ENCODE data around the gene LRRC55. TPM values are rescaled to one million over a fixed set of nuclear protein-coding genes. Genes with fewer than 3 reads are reported as not detected.

The LRRC55 gene
- polyA plus RNA-seq, 1 experiment, result not detected

DNA sequence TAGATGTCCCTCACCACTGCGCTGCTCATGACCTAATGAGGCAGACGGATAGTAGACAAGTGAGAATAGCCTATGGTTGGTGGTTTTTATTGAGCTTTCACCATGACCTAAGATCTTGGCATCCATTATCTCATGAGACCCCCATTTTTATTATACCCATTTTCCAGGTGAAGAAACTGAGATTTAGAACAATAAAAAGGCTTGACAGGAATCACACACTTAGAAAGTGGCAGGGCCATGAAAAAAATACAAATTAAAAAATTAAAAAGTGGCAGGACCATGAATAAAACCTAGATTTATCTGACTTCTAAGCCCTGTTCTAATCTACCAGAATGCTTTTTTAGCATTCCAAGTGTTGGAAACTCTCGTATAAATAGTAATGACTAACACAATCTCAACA lies 1.1 kb downstream of the LRRC55 start:
- Histone ChIP-seq H3K4me3 (ENCODE audit: low read depth, low read length) (no peak overlapping the region), H3K36me3 (ENCODE audit: control insufficient read depth, insufficient read depth, low read length) (no peaks in the 10 kb centered on the region), H3K27me3 (ENCODE audit: control insufficient read depth, insufficient read depth, low read length) (peaks cover 6% of the 10 kb centered on the region; the same call in 1 of the 2 replicates)
- ChIA-PET CTCF (interaction anchor here (0.6 to 1.6 kb wide), 2 partner anchors 66 to 342 kb away, joined by 3 to 10 read pairs; no protein-coding TSS in a partner anchor), POLR2A (no interaction called here)
- no peak for DNase-seq (ENCODE audit: low read depth)
- TF ChIP-seq, protein P1, sequence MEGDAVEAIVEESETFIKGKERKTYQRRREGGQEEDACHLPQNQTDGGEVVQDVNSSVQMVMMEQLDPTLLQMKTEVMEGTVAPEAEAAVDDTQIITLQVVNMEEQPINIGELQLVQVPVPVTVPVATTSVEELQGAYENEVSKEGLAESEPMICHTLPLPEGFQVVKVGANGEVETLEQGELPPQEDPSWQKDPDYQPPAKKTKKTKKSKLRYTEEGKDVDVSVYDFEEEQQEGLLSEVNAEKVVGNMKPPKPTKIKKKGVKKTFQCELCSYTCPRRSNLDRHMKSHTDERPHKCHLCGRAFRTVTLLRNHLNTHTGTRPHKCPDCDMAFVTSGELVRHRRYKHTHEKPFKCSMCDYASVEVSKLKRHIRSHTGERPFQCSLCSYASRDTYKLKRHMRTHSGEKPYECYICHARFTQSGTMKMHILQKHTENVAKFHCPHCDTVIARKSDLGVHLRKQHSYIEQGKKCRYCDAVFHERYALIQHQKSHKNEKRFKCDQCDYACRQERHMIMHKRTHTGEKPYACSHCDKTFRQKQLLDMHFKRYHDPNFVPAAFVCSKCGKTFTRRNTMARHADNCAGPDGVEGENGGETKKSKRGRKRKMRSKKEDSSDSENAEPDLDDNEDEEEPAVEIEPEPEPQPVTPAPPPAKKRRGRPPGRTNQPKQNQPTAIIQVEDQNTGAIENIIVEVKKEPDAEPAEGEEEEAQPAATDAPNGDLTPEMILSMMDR (IDR thresholded peaks at IDR 0.05; ENCODE audit: insufficient read depth, low read depth, low read length), result no peak

DNA sequence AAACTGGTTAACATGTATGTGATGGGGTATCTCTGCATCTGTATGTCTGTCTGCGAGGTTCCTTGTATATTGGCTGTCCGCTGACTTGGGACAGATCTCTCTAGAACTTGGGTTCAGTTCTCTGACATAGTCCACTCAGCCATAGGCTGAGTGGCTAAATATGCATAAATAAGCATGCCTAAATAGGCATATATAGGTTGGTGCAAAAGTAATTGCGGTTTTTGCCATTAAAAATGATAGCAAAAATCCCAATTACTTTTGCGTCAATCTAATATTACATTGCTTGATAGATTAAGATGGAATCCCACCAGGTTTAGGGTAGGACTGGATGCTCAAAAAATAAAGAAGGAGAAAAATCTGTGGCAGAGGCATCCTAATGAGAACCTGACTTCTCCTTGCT lies 8.8 kb downstream of the LRRC55 start:
- Histone ChIP-seq H3K4me3 (ENCODE audit: low read depth, low read length) (no peak overlapping the region), H3K36me3 (ENCODE audit: control insufficient read depth, insufficient read depth, low read length) (no peaks in the 10 kb centered on the region), H3K27me3 (ENCODE audit: control insufficient read depth, insufficient read depth, low read length) (peaks cover 2% of the 10 kb centered on the region; the same call in 1 of the 2 replicates)
- ChIA-PET CTCF (interaction anchor here (2.3 kb wide), 1 partner anchor 59 kb away, joined by 5 read pairs; no protein-coding TSS in a partner anchor), POLR2A (no interaction called here)
- no peak for DNase-seq (ENCODE audit: low read depth)
- TF ChIP-seq, protein P1 (IDR thresholded peaks at IDR 0.05; ENCODE audit: insufficient read depth, low read depth, low read length), result no peak

DNA sequence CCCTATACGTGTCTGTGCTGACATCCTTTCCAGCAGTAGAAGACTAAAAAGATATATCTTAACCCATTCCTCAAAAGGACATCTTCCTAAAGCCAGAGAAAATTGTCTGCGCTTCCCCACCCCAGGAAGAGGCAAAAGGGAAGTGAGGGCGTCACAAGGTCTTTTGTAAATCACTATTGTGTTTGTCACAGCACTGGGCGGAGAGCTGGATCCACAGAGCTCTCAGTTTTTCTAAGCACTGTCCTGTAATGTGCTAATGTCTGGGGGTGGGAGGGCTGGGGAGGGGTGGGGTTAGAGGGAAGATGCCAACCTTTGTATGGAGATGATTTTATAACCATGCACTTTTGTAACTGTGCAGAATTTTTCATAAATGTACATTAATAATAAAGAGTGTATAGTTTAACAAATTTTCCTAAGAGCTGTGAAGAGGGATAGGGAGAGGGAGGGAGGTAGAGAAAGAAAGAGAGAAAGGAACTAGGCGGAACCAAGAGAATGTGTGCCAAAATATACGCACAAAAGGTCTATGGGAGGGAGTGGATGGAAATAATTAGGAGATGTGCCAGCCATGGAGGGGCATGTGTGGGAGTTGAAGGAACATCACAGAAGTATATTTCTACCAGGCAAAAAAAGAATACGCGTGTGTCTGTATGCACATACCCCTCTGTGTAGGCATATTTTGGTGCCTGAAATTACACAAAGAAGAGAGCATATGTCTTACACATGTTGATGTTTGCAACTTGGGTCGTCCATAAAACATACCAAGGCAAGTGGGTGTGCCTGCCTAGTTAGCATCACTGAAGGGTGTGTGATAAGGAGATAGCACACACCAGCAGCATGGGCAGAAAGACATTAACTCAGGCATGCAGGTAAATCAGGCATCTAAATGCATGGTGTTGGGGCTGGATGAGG lies 9.8 kb downstream of the LRRC55 start:
- Histone ChIP-seq H3K4me3 (ENCODE audit: low read depth, low read length) (no peak overlapping the region), H3K36me3 (ENCODE audit: control insufficient read depth, insufficient read depth, low read length) (no peaks in the 10 kb centered on the region), H3K27me3 (ENCODE audit: control insufficient read depth, insufficient read depth, low read length) (peaks cover 2% of the 10 kb centered on the region; the same call in 1 of the 2 replicates)
- ChIA-PET POLR2A (no interaction called here), CTCF (no interaction called here)
- TF ChIP-seq, protein P1 (IDR thresholded peaks at IDR 0.05; ENCODE audit: insufficient read depth, low read depth, low read length), result no peak
- no peak for DNase-seq (ENCODE audit: low read depth)

DNA sequence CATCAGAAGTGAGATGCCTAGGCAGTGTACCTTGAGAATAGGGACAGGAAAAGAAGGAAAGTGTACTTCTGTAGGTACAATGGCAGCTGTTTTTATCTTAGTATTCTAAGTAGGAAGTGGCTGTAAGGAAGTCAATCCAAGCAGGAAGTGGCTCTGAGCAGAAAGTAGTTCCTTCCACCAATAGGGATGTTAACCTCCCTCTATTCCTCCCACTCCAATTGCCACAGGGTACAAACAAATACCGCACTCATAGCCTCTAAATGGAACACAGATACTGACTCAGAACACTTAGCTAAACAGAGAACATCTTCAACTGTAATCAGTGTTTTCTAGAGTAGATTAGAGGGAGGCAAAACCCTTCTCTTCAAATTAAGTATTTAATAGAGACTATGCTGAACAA lies 10.6 kb downstream of the LRRC55 start:
- POLR2A ChIA-PET, result no interaction called here
- CTCF ChIA-PET, result no interaction called here
- Histone ChIP-seq H3K27me3 (ENCODE audit: control insufficient read depth, insufficient read depth, low read length) (peaks cover 2% of the 10 kb centered on the region; the same call in 1 of the 2 replicates), H3K36me3 (ENCODE audit: control insufficient read depth, insufficient read depth, low read length) (no peaks in the 10 kb centered on the region), H3K4me3 (ENCODE audit: low read depth, low read length) (no peak overlapping the region)
- TF ChIP-seq, protein P1 (IDR thresholded peaks at IDR 0.05; ENCODE audit: insufficient read depth, low read depth, low read length), result no peak
- DNase-seq (ENCODE audit: low read depth), result no peak

DNA sequence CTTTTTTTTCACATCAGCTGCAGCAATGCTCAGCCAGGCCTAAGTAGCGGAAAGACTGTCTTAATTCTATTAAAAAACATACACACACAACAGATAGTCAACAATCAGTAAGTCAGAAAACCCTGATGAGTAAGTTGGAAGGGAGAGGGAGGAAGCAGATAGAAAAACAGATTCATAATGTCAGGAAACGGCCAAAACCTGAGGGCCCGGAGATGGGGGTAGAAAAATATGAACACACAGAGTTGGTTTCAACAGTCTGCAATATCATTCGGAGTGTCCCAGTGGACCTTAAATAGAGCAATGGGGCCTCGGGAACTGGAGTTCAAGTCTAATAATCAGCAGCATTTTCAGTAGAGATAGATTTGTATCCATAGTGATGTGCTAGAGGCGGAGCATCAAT lies 14.8 kb downstream of the LRRC55 start:
- ChIA-PET POLR2A (no interaction called here), CTCF (interaction anchor here (1.8 to 2.2 kb wide), 2 partner anchors 8 to 53 kb away, joined by 4 to 12 read pairs; no protein-coding TSS in a partner anchor)
- TF ChIP-seq, protein P1 (IDR thresholded peaks at IDR 0.05; ENCODE audit: insufficient read depth, low read depth, low read length), result no peak
- Histone ChIP-seq H3K4me3 (ENCODE audit: low read depth, low read length) (no peak overlapping the region), H3K36me3 (ENCODE audit: control insufficient read depth, insufficient read depth, low read length) (no peaks in the 10 kb centered on the region), H3K27me3 (ENCODE audit: control insufficient read depth, insufficient read depth, low read length) (peaks cover 4% of the 10 kb centered on the region; the same call in 1 of the 2 replicates)
- no peak for DNase-seq (ENCODE audit: low read depth)
